ENCODE results near the gene CST3. TPM values are rescaled to one million over a fixed set of nuclear protein-coding genes. Genes with fewer than 3 reads are reported as not detected.

CST3 gene
- total RNA-seq, 2 experiments from 2014 or later: 5.9 to 8.5 TPM

- Mint-ChIP-seq H3K27ac (no peak overlapping the region), H3K4me1 (no peaks in the 10 kb centered on the region), H3K9me3 (no peaks in the 10 kb centered on the region), H3K36me3 (no peaks in the 10 kb centered on the region), H3K4me3 (no peak overlapping the region), H3K27me3 (peaks cover 11% of the 10 kb centered on the region)
- ATAC-seq (ENCODE audit: low read depth) (no peak), DNase-seq (no peak)
- POLR2A ChIA-PET: no interaction called here
These were observed 19.4 kb upstream of the CST3 start for GRCh38 chr20:23657202-23657601.

DNA sequence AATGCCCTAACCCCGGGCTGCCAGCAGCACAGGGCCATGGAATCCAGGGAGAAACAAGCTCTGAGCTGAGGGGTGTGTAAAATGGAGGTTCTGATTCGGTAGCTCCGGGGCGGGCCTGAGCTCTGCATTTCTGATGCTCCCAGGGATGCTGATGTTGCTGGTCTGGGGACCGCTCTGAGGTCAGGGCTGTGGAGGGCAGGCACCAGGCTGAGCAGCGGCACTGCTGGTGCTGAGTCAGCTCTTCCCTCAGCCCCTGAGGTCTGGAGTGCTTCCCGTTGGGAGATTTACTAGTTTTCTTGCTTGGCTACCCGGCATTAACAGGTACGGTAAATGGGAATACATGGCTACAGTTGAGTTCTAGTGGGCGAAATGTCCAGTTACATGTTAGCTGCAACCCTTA lies 18.6 kb upstream of the CST3 start:
- POLR2A ChIA-PET: no interaction called here
- DNase-seq (no peak), ATAC-seq (ENCODE audit: low read depth) (no peak)
- Mint-ChIP-seq H3K4me1 (no peaks in the 10 kb centered on the region), H3K27me3 (peaks cover 11% of the 10 kb centered on the region), H3K36me3 (no peaks in the 10 kb centered on the region), H3K9me3 (no peaks in the 10 kb centered on the region), H3K4me3 (no peak overlapping the region), H3K27ac (no peak overlapping the region)

DNA sequence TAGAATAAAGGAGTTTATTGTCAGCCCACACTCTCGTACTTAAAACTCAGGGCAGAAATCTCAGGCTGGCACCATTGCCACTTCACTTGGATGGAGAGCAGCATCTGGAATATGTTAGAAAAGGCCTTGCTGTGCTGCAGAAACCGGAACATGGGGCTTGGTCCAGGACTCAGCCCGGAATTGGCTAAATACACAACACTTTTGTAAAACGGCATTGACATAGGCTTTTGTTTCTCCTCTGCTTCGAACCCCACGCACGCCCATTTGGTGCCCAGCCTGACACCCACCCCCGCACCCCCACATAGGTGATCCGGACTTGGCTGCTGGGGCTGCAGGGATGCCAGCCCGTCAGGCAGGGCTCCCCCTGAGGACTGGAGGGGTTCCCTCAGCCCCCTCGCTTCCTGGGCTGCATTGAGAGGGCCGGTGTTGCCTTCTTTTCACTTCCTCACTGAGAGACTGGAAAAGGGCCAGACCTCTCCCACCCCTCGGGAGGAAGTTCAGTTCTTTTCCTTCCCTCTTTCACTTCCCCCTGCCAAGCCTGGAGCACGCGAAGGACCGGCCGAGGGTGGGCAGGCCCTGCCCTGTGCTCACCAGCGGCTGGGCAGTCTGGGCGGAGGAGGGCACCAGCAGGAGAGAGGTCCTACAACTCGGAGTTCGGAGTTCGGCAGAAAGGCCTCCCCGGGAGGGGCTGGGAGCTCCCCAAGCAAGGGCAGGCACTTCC lies 17.9 kb upstream of the CST3 start:
- no peak for DNase-seq
- POLR2A ChIA-PET: no interaction called here
- no peak overlapping the region for H3K27ac Mint-ChIP-seq
- H3K4me1 Mint-ChIP-seq: no peaks in the 10 kb centered on the region
- H3K4me3 Mint-ChIP-seq: no peak overlapping the region
- no peaks in the 10 kb centered on the region for H3K36me3 Mint-ChIP-seq
- no peak for ATAC-seq (ENCODE audit: low read depth)
- H3K9me3 Mint-ChIP-seq: no peaks in the 10 kb centered on the region
- H3K27me3 Mint-ChIP-seq: peaks cover 11% of the 10 kb centered on the region

- Mint-ChIP-seq H3K4me1 (no peaks in the 10 kb centered on the region), H3K4me3 (no peak overlapping the region), H3K9me3 (no peaks in the 10 kb centered on the region), H3K27ac (no peak overlapping the region), H3K27me3 (peaks cover 11% of the 10 kb centered on the region), H3K36me3 (no peaks in the 10 kb centered on the region)
- ATAC-seq (ENCODE audit: low read depth) (no peak), DNase-seq (no peak)
- POLR2A ChIA-PET: no interaction called here
These were observed 17.0 kb upstream of the CST3 start for GRCh38 chr20:23654717-23655116.

GRCh38 chr20:23654000-23654399 lies 16.2 kb upstream of the CST3 start:
- POLR2A ChIA-PET: no interaction called here
- H3K27ac Mint-ChIP-seq: no peak overlapping the region
- H3K4me1 Mint-ChIP-seq: no peaks in the 10 kb centered on the region
- ATAC-seq (ENCODE audit: low read depth): no peak
- H3K9me3 Mint-ChIP-seq: no peaks in the 10 kb centered on the region
- DNase-seq: no peak
- peaks cover 11% of the 10 kb centered on the region for H3K27me3 Mint-ChIP-seq
- no peaks in the 10 kb centered on the region for H3K36me3 Mint-ChIP-seq
- no peak overlapping the region for H3K4me3 Mint-ChIP-seq

DNA sequence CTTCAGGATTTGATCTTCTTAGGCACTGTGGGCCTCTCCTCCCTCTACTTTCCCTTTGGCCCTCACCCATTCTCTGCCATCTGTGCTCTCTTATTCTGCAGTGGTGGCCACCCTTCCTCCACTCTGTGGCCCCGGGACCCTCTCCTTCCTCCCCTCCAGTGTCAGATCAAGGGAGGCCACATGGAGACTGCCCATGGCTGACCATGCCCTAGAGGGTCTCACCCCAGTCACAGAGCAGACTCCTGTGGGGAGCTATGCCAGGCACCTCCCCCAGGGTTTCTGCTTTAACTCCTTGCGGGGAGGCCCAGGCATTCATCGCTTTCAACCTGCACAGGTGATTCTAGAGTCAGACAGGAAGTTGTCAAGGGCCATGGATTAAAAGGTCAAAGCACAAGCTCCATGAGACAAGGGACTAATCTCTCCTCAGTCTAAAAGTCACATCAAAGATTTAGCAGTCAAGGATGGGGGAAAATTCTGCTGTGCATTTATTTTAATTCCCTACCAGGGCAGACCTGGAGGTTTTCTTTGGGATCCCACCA lies 15.7 kb upstream of the CST3 start:
- no peak overlapping the region for H3K4me3 Mint-ChIP-seq
- POLR2A ChIA-PET: no interaction called here
- DNase-seq: no peak
- no peaks in the 10 kb centered on the region for H3K36me3 Mint-ChIP-seq
- no peaks in the 10 kb centered on the region for H3K4me1 Mint-ChIP-seq
- no peaks in the 10 kb centered on the region for H3K9me3 Mint-ChIP-seq
- H3K27ac Mint-ChIP-seq: no peak overlapping the region
- H3K27me3 Mint-ChIP-seq: peaks cover 11% of the 10 kb centered on the region
- no peak for ATAC-seq (ENCODE audit: low read depth)

- Mint-ChIP-seq H3K4me3 (no peak overlapping the region), H3K9me3 (no peaks in the 10 kb centered on the region), H3K27me3 (peaks cover 11% of the 10 kb centered on the region), H3K27ac (no peak overlapping the region), H3K36me3 (no peaks in the 10 kb centered on the region), H3K4me1 (no peaks in the 10 kb centered on the region)
- ATAC-seq (ENCODE audit: low read depth) (no peak), DNase-seq (no peak)
- POLR2A ChIA-PET: no interaction called here
These were observed 15.2 kb upstream of the CST3 start for GRCh38 chr20:23652926-23653325.

DNA sequence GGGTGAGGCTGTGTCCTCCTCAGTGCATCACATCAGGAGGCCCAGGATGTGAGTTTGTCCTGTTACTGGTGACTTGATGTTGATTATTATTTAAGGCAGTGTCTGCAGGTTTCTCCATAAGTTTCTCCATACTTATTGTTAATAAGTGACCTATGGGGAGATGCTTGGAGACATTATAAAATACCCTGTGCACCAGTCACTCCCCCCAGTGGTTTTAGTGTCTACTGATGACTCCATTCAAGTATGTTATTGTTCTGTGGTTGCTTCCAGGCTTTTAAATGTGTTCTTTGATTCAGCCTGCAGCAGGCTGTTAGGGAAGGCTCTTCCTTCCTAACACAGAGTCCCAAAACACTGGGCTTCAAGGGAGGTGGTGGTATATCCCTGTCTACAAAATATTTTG lies 14.6 kb upstream of the CST3 start:
- ATAC-seq (ENCODE audit: low read depth): no peak
- peaks cover 11% of the 10 kb centered on the region for H3K27me3 Mint-ChIP-seq

DNA sequence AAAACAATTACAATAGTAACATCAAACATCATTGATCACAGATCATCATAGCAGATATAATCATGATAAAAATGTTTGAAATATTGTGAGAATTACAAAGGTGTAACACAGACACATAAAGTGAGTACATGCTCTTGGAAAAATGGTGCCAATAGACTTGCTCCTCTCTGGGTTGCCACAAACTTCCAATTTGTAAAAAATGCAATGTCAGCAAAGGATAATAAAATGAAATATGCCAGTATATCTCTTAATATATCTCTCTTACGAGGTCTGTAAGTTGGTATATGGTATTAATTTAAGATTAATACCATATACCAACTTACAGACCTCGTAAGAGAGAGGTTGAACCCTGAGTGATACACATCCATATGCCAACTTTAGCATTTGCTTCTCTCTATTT lies 13.4 kb upstream of the CST3 start:
- Mint-ChIP-seq H3K36me3 (no peaks in the 10 kb centered on the region), H3K9me3 (no peaks in the 10 kb centered on the region), H3K27ac (no peak overlapping the region), H3K4me1 (no peaks in the 10 kb centered on the region), H3K4me3 (no peak overlapping the region), H3K27me3 (peaks cover 15% of the 10 kb centered on the region)
- no peak for ATAC-seq (ENCODE audit: low read depth)
- DNase-seq: no peak
- POLR2A ChIA-PET: no interaction called here

More for the DNA sequence above, 14.6 kb upstream of the CST3 start:
- Mint-ChIP-seq H3K36me3 (no peaks in the 10 kb centered on the region), H3K4me3 (no peak overlapping the region), H3K27ac (no peak overlapping the region), H3K9me3 (no peaks in the 10 kb centered on the region), H3K4me1 (no peaks in the 10 kb centered on the region)
- no peak for DNase-seq
- POLR2A ChIA-PET: no interaction called here

DNA sequence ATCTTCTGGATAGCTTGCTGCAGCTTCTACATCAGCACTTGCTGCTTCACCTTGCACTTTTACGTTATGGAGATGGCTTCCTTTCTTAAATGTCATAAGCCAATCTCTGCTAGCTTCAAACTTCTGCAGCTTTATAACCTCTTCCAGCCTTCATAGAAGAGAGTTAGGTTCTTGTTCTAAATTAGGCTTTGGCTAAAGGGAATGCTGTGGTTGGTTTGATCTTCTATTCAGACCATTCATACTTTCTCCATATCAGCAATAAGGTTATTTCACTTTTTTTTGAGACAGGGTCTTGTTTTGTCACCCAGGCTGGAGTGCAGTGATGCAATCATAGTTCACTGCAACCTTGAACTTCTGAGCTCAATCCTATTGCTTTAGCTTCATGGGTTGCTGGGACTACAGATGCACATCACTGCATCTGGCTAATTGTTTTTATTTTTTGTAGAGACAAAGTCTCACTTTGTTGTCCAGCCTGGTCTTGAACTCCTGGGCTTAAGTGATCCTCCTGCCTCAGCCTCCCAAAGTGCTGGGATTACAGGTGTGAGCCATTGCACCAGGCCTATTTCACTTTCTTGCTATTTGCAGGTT lies 12.2 kb upstream of the CST3 start:
- no peaks in the 10 kb centered on the region for H3K9me3 Mint-ChIP-seq
- DNase-seq: no peak

GRCh38 chr20:23649242-23649641 lies 11.5 kb upstream of the CST3 start:
- POLR2A ChIA-PET: no interaction called here
- Mint-ChIP-seq H3K27ac (no peak overlapping the region), H3K27me3 (peaks cover 4% of the 10 kb centered on the region), H3K4me1 (no peaks in the 10 kb centered on the region), H3K4me3 (no peak overlapping the region), H3K9me3 (no peaks in the 10 kb centered on the region), H3K36me3 (no peaks in the 10 kb centered on the region)
- ATAC-seq (ENCODE audit: low read depth) (no peak), DNase-seq (no peak)

More for the DNA sequence above, 12.2 kb upstream of the CST3 start:
- no peak overlapping the region for H3K4me3 Mint-ChIP-seq
- no peaks in the 10 kb centered on the region for H3K4me1 Mint-ChIP-seq
- H3K36me3 Mint-ChIP-seq: no peaks in the 10 kb centered on the region
- peaks cover 8% of the 10 kb centered on the region for H3K27me3 Mint-ChIP-seq
- no peak for ATAC-seq (ENCODE audit: low read depth)
- POLR2A ChIA-PET: no interaction called here
- H3K27ac Mint-ChIP-seq: no peak overlapping the region

GRCh38 chr20:23647346-23647745 lies 9.6 kb upstream of the CST3 start:
- no peak for ATAC-seq (ENCODE audit: low read depth)
- POLR2A ChIA-PET: no interaction called here
- Mint-ChIP-seq H3K4me1 (peaks cover 2% of the 10 kb centered on the region), H3K4me3 (no peak overlapping the region), H3K27ac (no peak overlapping the region), H3K36me3 (no peaks in the 10 kb centered on the region), H3K9me3 (no peaks in the 10 kb centered on the region), H3K27me3 (peaks cover 8% of the 10 kb centered on the region)
- no peak for DNase-seq

- Mint-ChIP-seq H3K4me1 (peaks cover 2% of the 10 kb centered on the region), H3K36me3 (no peaks in the 10 kb centered on the region), H3K27ac (no peak overlapping the region), H3K9me3 (no peaks in the 10 kb centered on the region), H3K4me3 (no peak overlapping the region), H3K27me3 (peaks cover 8% of the 10 kb centered on the region)
- POLR2A ChIA-PET: no interaction called here
- DNase-seq (no peak), ATAC-seq (ENCODE audit: low read depth) (no peak)
These were observed 8.5 kb upstream of the CST3 start for GRCh38 chr20:23646106-23646873.

DNA sequence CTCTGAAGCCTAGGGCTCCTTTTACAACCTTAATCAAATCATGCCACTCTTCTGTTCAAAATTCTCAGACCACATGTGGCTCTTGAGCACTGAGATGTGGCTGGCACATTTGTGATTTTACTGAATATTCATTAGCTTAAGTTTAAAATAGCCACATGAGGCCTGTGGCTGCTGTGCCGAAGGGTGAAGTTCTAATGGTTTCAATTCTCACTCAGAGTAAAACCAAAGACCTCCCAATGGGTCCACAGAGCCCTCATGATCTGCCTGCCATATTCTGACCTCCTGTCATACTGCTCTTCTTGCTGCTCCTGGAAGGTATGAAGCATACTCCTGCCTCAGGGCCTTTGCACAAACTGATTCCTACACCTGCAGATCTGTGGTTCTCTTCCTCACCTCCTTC lies 7.8 kb upstream of the CST3 start:
- Mint-ChIP-seq H3K27ac (no peak overlapping the region), H3K36me3 (no peaks in the 10 kb centered on the region), H3K4me1 (peaks cover 2% of the 10 kb centered on the region), H3K9me3 (no peaks in the 10 kb centered on the region), H3K27me3 (peaks cover 8% of the 10 kb centered on the region), H3K4me3 (no peak overlapping the region)
- DNase-seq: no peak
- ATAC-seq (ENCODE audit: low read depth): no peak
- POLR2A ChIA-PET: no interaction called here

Data from activated naive CD8-positive, alpha-beta T cell treated with anti-CD3 and anti-CD28 coated beads, Interleukin-2, amount 10 ng/mL, durations not matched to agents 7 days and 5 days (primary cell).